HEK293 (cell line): Measurements from ENCODE around the gene PRRT1.

ENCODE experiments used
- AEBP2 ChIP-seq: fragments of 450-650 bp; formaldehyde crosslinking; IDR thresholded peaks from 2 replicates; pipeline ENCODE4 v1.5.1; 2016; ENCODE audit warnings: missing biosample characterization, missing genetic modification characterization, borderline replicate concordance
- BCL6B ChIP-seq: fragments of 450-650 bp; formaldehyde crosslinking; IDR thresholded peaks from 2 replicates; pipeline ENCODE4 v1.5.1; 2017; ENCODE audit warnings: missing biosample characterization, missing genetic modification characterization
- FEZF1 ChIP-seq: fragments of 450-650 bp; formaldehyde crosslinking; IDR thresholded peaks from 2 replicates; pipeline ENCODE4 v1.5.1; 2016; ENCODE audit warnings: missing biosample characterization, missing genetic modification characterization
- HOXC10 ChIP-seq: sonication (generic); formaldehyde crosslinking; IDR thresholded peaks from 2 replicates; pipeline ENCODE4 v1.8.1; 2023; ENCODE audit warnings: mild to moderate bottlenecking, missing genetic modification reagents
- KLF17 ChIP-seq: fragments of 450-650 bp; formaldehyde crosslinking; IDR thresholded peaks from 2 replicates; pipeline ENCODE4 v1.5.1; 2016; ENCODE audit warnings: missing biosample characterization, missing genetic modification characterization
- KLF7 ChIP-seq: fragments of 450-650 bp; formaldehyde crosslinking; IDR thresholded peaks from 2 replicates; pipeline ENCODE4 v1.5.1; 2016; ENCODE audit warnings: missing biosample characterization, missing genetic modification characterization, borderline replicate concordance
- OSR2 ChIP-seq: fragments of 450-650 bp; formaldehyde crosslinking; IDR thresholded peaks from 2 replicates; pipeline ENCODE4 v1.5.1; 2016; ENCODE audit warnings: missing biosample characterization, missing genetic modification characterization
- ZBTB11 ChIP-seq: fragments of 450-650 bp; formaldehyde crosslinking; conservative IDR thresholded peaks from 2 replicates; pipeline ENCODE4 v1.5.1; 2016; ENCODE audit warnings: low read depth, missing biosample characterization, missing genetic modification characterization
- ZNF10 ChIP-seq: fragments of 450-650 bp; formaldehyde crosslinking; IDR thresholded peaks from 2 replicates; pipeline ENCODE4 v1.5.1; 2017; ENCODE audit warnings: missing biosample characterization, missing genetic modification characterization
- ZNF140 ChIP-seq: fragments of 450-650 bp; formaldehyde crosslinking; IDR thresholded peaks from 2 replicates; pipeline ENCODE4 v1.5.1; 2016; ENCODE audit warnings: missing biosample characterization, missing genetic modification characterization
- ZNF2 ChIP-seq: fragments of 450-650 bp; formaldehyde crosslinking; IDR thresholded peaks from 2 replicates; pipeline ENCODE4 v1.5.1; 2016; ENCODE audit warnings: missing biosample characterization, missing genetic modification characterization
- ZNF23 ChIP-seq: fragments of 450-650 bp; formaldehyde crosslinking; IDR thresholded peaks from 2 replicates; pipeline ENCODE4 v1.5.1; 2016; ENCODE audit warnings: missing biosample characterization, missing genetic modification characterization, borderline replicate concordance
- ZNF280D ChIP-seq: fragments of 450-650 bp; formaldehyde crosslinking; IDR thresholded peaks from 2 replicates; pipeline ENCODE4 v1.5.1; 2016; ENCODE audit warnings: missing biosample characterization, missing genetic modification characterization
- ZNF292 ChIP-seq: fragments of 450-650 bp; formaldehyde crosslinking; IDR thresholded peaks from 2 replicates; pipeline ENCODE4 v1.5.1; 2016; ENCODE audit warnings: low read depth, missing biosample characterization, missing genetic modification characterization, borderline replicate concordance
- ZNF302 ChIP-seq: fragments of 450-650 bp; formaldehyde crosslinking; IDR thresholded peaks from 2 replicates; pipeline ENCODE4 v1.5.1; 2016; ENCODE audit warnings: missing biosample characterization, missing genetic modification characterization, low read depth
- ZNF394 ChIP-seq: fragments of 450-650 bp; formaldehyde crosslinking; IDR thresholded peaks from 2 replicates; pipeline ENCODE4 v1.5.1; 2016; ENCODE audit warnings: missing biosample characterization, missing genetic modification characterization, mild to moderate bottlenecking, moderate library complexity, borderline replicate concordance
- ZNF416 ChIP-seq: fragments of 450-650 bp; formaldehyde crosslinking; IDR thresholded peaks from 2 replicates; pipeline ENCODE4 v1.5.1; 2016; ENCODE audit warnings: missing biosample characterization, missing genetic modification characterization
- ZNF449 ChIP-seq: fragments of 450-650 bp; formaldehyde crosslinking; IDR thresholded peaks from 2 replicates; pipeline ENCODE4 v1.5.1; 2017; ENCODE audit warnings: missing biosample characterization, mild to moderate bottlenecking, missing genetic modification characterization, moderate library complexity
- ZNF473 ChIP-seq: fragments of 450-650 bp; formaldehyde crosslinking; IDR thresholded peaks from 2 replicates; pipeline ENCODE4 v1.5.1; 2017; ENCODE audit warnings: missing biosample characterization, missing genetic modification characterization
- ZNF488 ChIP-seq: fragments of 450-650 bp; formaldehyde crosslinking; IDR thresholded peaks from 2 replicates; pipeline ENCODE4 v1.5.1; 2016; ENCODE audit warnings: missing biosample characterization, missing genetic modification characterization
- ZNF561 ChIP-seq: fragments of 450-650 bp; IDR thresholded peaks from 2 replicates; pipeline ENCODE4 v1.5.1; 2018; ENCODE audit warnings: missing biosample characterization, missing genetic modification characterization, borderline replicate concordance
- ZNF600 ChIP-seq: fragments of 450-650 bp; formaldehyde crosslinking; IDR thresholded peaks from 2 replicates; pipeline ENCODE4 v1.5.1; 2016; ENCODE audit warnings: missing biosample characterization, missing genetic modification characterization
- ZNF623 ChIP-seq: fragments of 450-650 bp; formaldehyde crosslinking; IDR thresholded peaks from 2 replicates; pipeline ENCODE4 v1.5.1; 2016; ENCODE audit warnings: missing biosample characterization, missing genetic modification characterization
- ZNF654 ChIP-seq: fragments of 450-650 bp; formaldehyde crosslinking; IDR thresholded peaks from 2 replicates; pipeline ENCODE4 v1.5.1; 2016; ENCODE audit warnings: low read depth, missing biosample characterization, missing genetic modification characterization
- ZNF658 ChIP-seq: fragments of 450-650 bp; formaldehyde crosslinking; IDR thresholded peaks from 2 replicates; pipeline ENCODE4; 2016; ENCODE audit warnings: missing biosample characterization, missing genetic modification characterization
- ZNF837 ChIP-seq: fragments of 450-650 bp; formaldehyde crosslinking; IDR thresholded peaks from 2 replicates; pipeline ENCODE4 v1.5.1; 2016; ENCODE audit warnings: missing biosample characterization, missing genetic modification characterization

Gene PRRT1

GRCh38 chr6:32154514-32155161, 2.9 kb upstream of the PRRT1 start (continued):
- TF ChIP-seq ZNF394 (no peak), ZNF292 (tag by site-specific recombination) (no peak), ZNF623 (tag by site-specific recombination) (no peak), ZNF654 (tag by site-specific recombination) (peak; percentile 56), KLF7 (tag by site-specific recombination) (no peak), ZNF561 (tag by site-specific recombination) (no peak), ZNF658 (no peak), ZNF488 (tag by site-specific recombination) (no peak), FEZF1 (no peak), BCL6B (tag by site-specific recombination) (no peak), ZBTB11 (tag by site-specific recombination) (no peak), OSR2 (tag by site-specific recombination) (peak; percentile 78; the same call in 1 of the 2 replicates), ZNF280D (no peak), ZNF302 (tag by site-specific recombination) (no peak), ZNF140 (tag by site-specific recombination) (no peak), AEBP2 (no peak), ZNF449 (tag by site-specific recombination) (peak; percentile 86), HOXC10 (CRISPR knock-in tag) (0 out of 2 replicates have a peak, but pooled peaks have one; percentile 15), ZNF416 (tag by site-specific recombination) (no peak), ZNF837 (0 out of 2 replicates have a peak, but pooled peaks have one; percentile 56), ZNF600 (tag by site-specific recombination) (no peak), ZNF2 (tag by site-specific recombination) (0 out of 2 replicates have a peak, but pooled peaks have one; percentile 16), ZNF23 (tag by site-specific recombination) (no peak), KLF17 (tag by site-specific recombination) (0 out of 2 replicates have a peak, but pooled peaks have one; percentile 40), ZNF473 (tag by site-specific recombination) (no peak), ZNF10 (tag by site-specific recombination) (no peak)
